Retinal pigment epithelial cell (primary cell): Measurements from ENCODE around the gene C12orf57.

Source experiments
- DNase-seq: peaks from one replicate; pipeline ENCODE4 v3.0.0-alpha.2; 2010; ENCODE audit warnings: low read depth
- H3K4me3 ChIP-seq: 2 replicates; pipeline ENCODE4 v1.5.1; 2011; ENCODE audit warnings: mild to moderate bottlenecking, low read length, control low read depth, moderate library complexity
- CTCF ChIP-seq: conservative IDR thresholded peaks from 2 replicates; pipeline ENCODE4 v1.5.1; 2011; ENCODE audit warnings: low read depth, low read length, control low read depth, inconsistent platforms

The C12orf57 gene

GRCh38 chr12:6979453-6979852, 35.6 kb downstream of the C12orf57 start:
- H3K4me3 ChIP-seq, result no peak overlapping the region
- no peak for TF ChIP-seq CTCF
- DNase-seq, result no peak

- no peak for DNase-seq
- no peak overlapping the region for H3K4me3 ChIP-seq
- TF ChIP-seq CTCF, result no peak
Observed at GRCh38 chr12:6980075-6980474, 36.3 kb downstream of the C12orf57 start.

- TF ChIP-seq CTCF, result no peak
- DNase-seq, result no peak
- H3K4me3 ChIP-seq, result no peak overlapping the region
Observed at GRCh38 chr12:6980740-6981139, 36.9 kb downstream of the C12orf57 start.

GRCh38 chr12:6981152-6982052, 37.6 kb downstream of the C12orf57 start:
- H3K4me3 ChIP-seq, result no peak overlapping the region
- no peak for DNase-seq
- TF ChIP-seq CTCF, result no peak

- TF ChIP-seq CTCF, result no peak
- no peak overlapping the region for H3K4me3 ChIP-seq
- DNase-seq, result no peak
Observed at GRCh38 chr12:6982532-6982931, 38.7 kb downstream of the C12orf57 start.

- TF ChIP-seq CTCF, result no peak
- no peak overlapping the region for H3K4me3 ChIP-seq
- DNase-seq, result no peak
Observed at GRCh38 chr12:6987956-6988553, 44.2 kb downstream of the C12orf57 start.
